OCI-LY3 (cell line): ENCODE data around the gene CCDC185.

Experiments used
- EZH2phosphoT487 ChIP-seq: fragments of 200-600 bp; shearing (Covaris generic); IDR thresholded peaks from 2 replicates; pipeline ENCODE4 v1.6.1; 2018; ENCODE audit warnings: antibody characterized with exemption, mixed run types, low read depth
- TF ChIP-seq, protein P1 (sequence below): fragments of 200-600, 300-600 bp; sonication (generic); IDR thresholded peaks from 2 replicates; pipeline ENCODE4 v1.5.1; 2014; ENCODE audit warnings: antibody characterized with exemption, low read length, low read depth

DNA sequence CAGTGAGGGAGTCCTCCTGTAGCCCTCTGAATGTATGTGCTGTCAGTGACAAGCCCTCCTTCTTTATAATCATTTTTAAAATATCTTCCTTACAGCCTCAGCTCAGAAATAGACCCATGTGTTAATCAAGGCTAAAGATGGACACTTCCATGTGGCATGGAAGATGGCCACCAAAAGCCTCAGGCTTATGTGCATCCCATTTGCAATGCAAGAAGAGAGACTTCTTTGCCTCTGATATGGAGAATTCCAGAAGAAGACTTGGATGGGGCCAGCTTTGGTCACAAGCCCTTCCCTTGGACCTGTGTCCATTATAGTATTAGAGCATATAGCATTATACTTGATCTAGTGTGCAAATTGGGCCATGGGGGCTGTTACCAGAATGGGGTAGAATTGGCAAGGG, 18.5 kb downstream of the CCDC185 start:
- TF ChIP-seq, protein P1, sequence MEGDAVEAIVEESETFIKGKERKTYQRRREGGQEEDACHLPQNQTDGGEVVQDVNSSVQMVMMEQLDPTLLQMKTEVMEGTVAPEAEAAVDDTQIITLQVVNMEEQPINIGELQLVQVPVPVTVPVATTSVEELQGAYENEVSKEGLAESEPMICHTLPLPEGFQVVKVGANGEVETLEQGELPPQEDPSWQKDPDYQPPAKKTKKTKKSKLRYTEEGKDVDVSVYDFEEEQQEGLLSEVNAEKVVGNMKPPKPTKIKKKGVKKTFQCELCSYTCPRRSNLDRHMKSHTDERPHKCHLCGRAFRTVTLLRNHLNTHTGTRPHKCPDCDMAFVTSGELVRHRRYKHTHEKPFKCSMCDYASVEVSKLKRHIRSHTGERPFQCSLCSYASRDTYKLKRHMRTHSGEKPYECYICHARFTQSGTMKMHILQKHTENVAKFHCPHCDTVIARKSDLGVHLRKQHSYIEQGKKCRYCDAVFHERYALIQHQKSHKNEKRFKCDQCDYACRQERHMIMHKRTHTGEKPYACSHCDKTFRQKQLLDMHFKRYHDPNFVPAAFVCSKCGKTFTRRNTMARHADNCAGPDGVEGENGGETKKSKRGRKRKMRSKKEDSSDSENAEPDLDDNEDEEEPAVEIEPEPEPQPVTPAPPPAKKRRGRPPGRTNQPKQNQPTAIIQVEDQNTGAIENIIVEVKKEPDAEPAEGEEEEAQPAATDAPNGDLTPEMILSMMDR, result no peak
- TF ChIP-seq EZH2phosphoT487, result no peak
